NT2/D1 (cell line): ENCODE measurements around the gene LRP6.

Experiments used
- DNase-seq: peaks from one replicate; pipeline ENCODE4 v3.0.0-alpha.2; 2011; ENCODE audit warnings: low read depth, low spot score
- H3K27me3 ChIP-seq: 2 replicates; pipeline ENCODE4 v1.6.0; 2011; ENCODE audit warnings: mild to moderate bottlenecking; ENCODE audit not compliant: insufficient read length, insufficient read depth
- H3K36me3 ChIP-seq: 2 replicates; pipeline ENCODE4 v1.6.1; 2011; ENCODE audit warnings: mild to moderate bottlenecking, low read length, mixed read lengths; ENCODE audit not compliant: insufficient read depth, insufficient read length
- H3K4me1 ChIP-seq: 2 replicates; pipeline ENCODE4 v1.5.1; 2011; ENCODE audit not compliant: insufficient read depth, insufficient read length
- H3K4me3 ChIP-seq: 2 replicates; pipeline ENCODE4 v1.5.1; 2011; ENCODE audit warnings: low read depth; ENCODE audit not compliant: insufficient read length
- H3K9ac ChIP-seq: 2 replicates; pipeline ENCODE4 v1.6.0; 2011; ENCODE audit warnings: low read depth; ENCODE audit not compliant: insufficient read length
- H3K9me3 ChIP-seq: 2 replicates; pipeline ENCODE4 v1.5.1; 2011; ENCODE audit warnings: mild to moderate bottlenecking, low read length; ENCODE audit not compliant: insufficient read depth
- SUZ12 ChIP-seq: IDR thresholded peaks from 2 replicates; pipeline ENCODE4 v1.6.1; 2011; ENCODE audit not compliant: insufficient read length, insufficient read depth; ENCODE audit errors: extremely low read depth
- YY1 ChIP-seq: IDR thresholded peaks from 2 replicates; pipeline ENCODE4 v1.6.1; 2011; ENCODE audit not compliant: insufficient read length, insufficient read depth
- ZNF274 ChIP-seq: IDR thresholded peaks from 2 replicates; pipeline ENCODE4 v1.6.1; 2011; ENCODE audit warnings: mild to moderate bottlenecking, low read depth, low read length

The LRP6 gene

GRCh38 chr12:12190087-12190809 is 76.6 kb downstream of the LRP6 start:
- no peak for TF ChIP-seq ZNF274
- no peak for TF ChIP-seq SUZ12
- TF ChIP-seq YY1: no peak
- Histone ChIP-seq H3K9ac (no peak overlapping the region), H3K9me3 (no peaks in the 10 kb centered on the region), H3K4me1 (no peaks in the 10 kb centered on the region), H3K36me3 (peaks cover 26% of the 10 kb centered on the region), H3K27me3 (no peaks in the 10 kb centered on the region), H3K4me3 (no peak overlapping the region)
- DNase-seq: no peak

GRCh38 chr12:12185414-12185813 is 81.4 kb downstream of the LRP6 start:
- Histone ChIP-seq H3K27me3 (no peaks in the 10 kb centered on the region), H3K4me1 (no peaks in the 10 kb centered on the region), H3K36me3 (peaks cover 46% of the 10 kb centered on the region), H3K9ac (no peak overlapping the region), H3K9me3 (no peaks in the 10 kb centered on the region), H3K4me3 (no peak overlapping the region)
- DNase-seq: no peak
- TF ChIP-seq ZNF274: no peak
- TF ChIP-seq SUZ12: no peak
- no peak for TF ChIP-seq YY1

- no peaks in the 10 kb centered on the region for H3K9me3 ChIP-seq
- H3K9ac ChIP-seq: no peak overlapping the region
- DNase-seq: no peak
- H3K36me3 ChIP-seq: peaks cover 63% of the 10 kb centered on the region
- no peaks in the 10 kb centered on the region for H3K27me3 ChIP-seq
- no peaks in the 10 kb centered on the region for H3K4me1 ChIP-seq
- H3K4me3 ChIP-seq: no peak overlapping the region
- TF ChIP-seq ZNF274: no peak
Measured at GRCh38 chr12:12182703-12183365, 84.0 kb downstream of the LRP6 start.

- H3K36me3 ChIP-seq: peaks cover 57% of the 10 kb centered on the region
Measured at GRCh38 chr12:12181511-12181910, 85.3 kb downstream of the LRP6 start.

GRCh38 chr12:12180575-12180974 is 86.3 kb downstream of the LRP6 start:
- TF ChIP-seq ZNF274: no peak
- TF ChIP-seq YY1: no peak
- no peak for TF ChIP-seq SUZ12
- DNase-seq: no peak
- H3K9me3 ChIP-seq: no peaks in the 10 kb centered on the region
- H3K36me3 ChIP-seq: peaks cover 54% of the 10 kb centered on the region
- no peaks in the 10 kb centered on the region for H3K27me3 ChIP-seq
- H3K4me1 ChIP-seq: no peaks in the 10 kb centered on the region
- H3K9ac ChIP-seq: no peak overlapping the region
- H3K4me3 ChIP-seq: no peak overlapping the region

More at GRCh38 chr12:12181511-12181910, 85.3 kb downstream of the LRP6 start:
- no peaks in the 10 kb centered on the region for H3K4me1 ChIP-seq
- no peak for DNase-seq
- H3K27me3 ChIP-seq: no peaks in the 10 kb centered on the region
- no peak overlapping the region for H3K4me3 ChIP-seq
- TF ChIP-seq SUZ12: no peak
- TF ChIP-seq ZNF274: no peak
- TF ChIP-seq YY1: no peak
- H3K9me3 ChIP-seq: no peaks in the 10 kb centered on the region
- H3K9ac ChIP-seq: no peak overlapping the region

- no peak for DNase-seq
- TF ChIP-seq ZNF274: no peak
- no peak for TF ChIP-seq SUZ12
- no peak for TF ChIP-seq YY1
- H3K36me3 ChIP-seq: peaks cover 50% of the 10 kb centered on the region
- H3K9ac ChIP-seq: no peak overlapping the region
- no peaks in the 10 kb centered on the region for H3K4me1 ChIP-seq
- H3K4me3 ChIP-seq: no peak overlapping the region
- no peaks in the 10 kb centered on the region for H3K27me3 ChIP-seq
- H3K9me3 ChIP-seq: no peaks in the 10 kb centered on the region
Measured at GRCh38 chr12:12180136-12180535, 86.7 kb downstream of the LRP6 start.

- peaks cover 50% of the 10 kb centered on the region for H3K36me3 ChIP-seq
- no peak overlapping the region for H3K4me3 ChIP-seq
- no peak overlapping the region for H3K9ac ChIP-seq
- no peaks in the 10 kb centered on the region for H3K27me3 ChIP-seq
- H3K9me3 ChIP-seq: no peaks in the 10 kb centered on the region
- no peak for TF ChIP-seq SUZ12
- no peak for TF ChIP-seq YY1
- no peak for TF ChIP-seq ZNF274
- no peaks in the 10 kb centered on the region for H3K4me1 ChIP-seq
- no peak for DNase-seq
Measured at GRCh38 chr12:12178559-12178958, 88.3 kb downstream of the LRP6 start.

- TF ChIP-seq SUZ12 (no peak), ZNF274 (no peak), YY1 (no peak)
- H3K9me3 ChIP-seq: no peaks in the 10 kb centered on the region
- H3K4me1 ChIP-seq: no peaks in the 10 kb centered on the region
- H3K36me3 ChIP-seq: peaks cover 40% of the 10 kb centered on the region
- H3K9ac ChIP-seq: no peak overlapping the region
- H3K27me3 ChIP-seq: no peaks in the 10 kb centered on the region
- no peak overlapping the region for H3K4me3 ChIP-seq
- DNase-seq: no peak
Measured at GRCh38 chr12:12176402-12176801, 90.4 kb downstream of the LRP6 start.
